K562 (cell line): ENCODE data around the gene KNSTRN. TPM values are rescaled to one million over a fixed set of nuclear protein-coding genes. Genes with fewer than 3 reads are reported as not detected.

Experiments used
- CHCHD3 ChIP-seq: fragments of 250-450 bp; sonication (Bioruptor Pico); IDR thresholded peaks from 2 replicates; pipeline ENCODE4 v2.1.2; 2022; ENCODE audit warnings: mild to moderate bottlenecking
- DPF2 ChIP-seq: fragments of 450-650 bp; IDR thresholded peaks from 2 replicates; pipeline ENCODE4 v1.6.1; 2016
- HNRNPH1 ChIP-seq: fragments of 200-400 bp; formaldehyde crosslinking; optimal IDR thresholded peaks from 2 replicates; pipeline ENCODE3; 2017; ENCODE audit warnings: low read depth, mild to moderate bottlenecking, low read length, moderate library complexity
- HNRNPUL1 ChIP-seq: fragments of 200-400 bp; formaldehyde crosslinking; IDR thresholded peaks from 2 replicates; pipeline ENCODE4 v1.6.1; 2017; ENCODE audit warnings: low read length
- KHSRP ChIP-seq: fragments of 450-650 bp; IDR thresholded peaks from 2 replicates; pipeline ENCODE4 v1.6.1; 2017
- NBN ChIP-seq: fragments of 450-650 bp; IDR thresholded peaks from 2 replicates; pipeline ENCODE4 v1.6.1; 2016; ENCODE audit warnings: low read depth, mild to moderate bottlenecking
- NR4A1 ChIP-seq, 2 experiments: fragments of 250-450 bp in 1 of 2; fragments of 450-650 bp in 1 of 2; sonication (Bioruptor Pico) in 1 of 2; IDR thresholded peaks; 2 replicates each; pipeline versions ENCODE4 v1.4.0 to v1.6.1; 2016 to 2020; ENCODE audit warnings: mild to moderate bottlenecking in 2 of 2, missing compliant biosample characterization in 1 of 2, missing genetic modification characterization in 1 of 2, moderate library complexity in 1 of 2
- PML ChIP-seq: IDR thresholded peaks from 2 replicates; pipeline ENCODE4 v1.6.1; 2012; ENCODE audit warnings: low read length, inconsistent platforms
- POLR2B ChIP-seq: fragments of 450-650 bp; IDR thresholded peaks from 2 replicates; pipeline ENCODE4 v1.6.1; 2018; ENCODE audit warnings: low read depth; ENCODE audit not compliant: partially characterized antibody
- PRDM10 ChIP-seq: fragments of 450-650 bp; IDR thresholded peaks from 2 replicates; pipeline ENCODE4 v1.6.1; 2018; ENCODE audit not compliant: partially characterized antibody
- RBM34 ChIP-seq: fragments of 200-400 bp; formaldehyde crosslinking; IDR thresholded peaks from 2 replicates; pipeline ENCODE4 v1.6.1; 2018; ENCODE audit warnings: low read length, borderline replicate concordance; ENCODE audit not compliant: insufficient read depth
- SMARCC2 ChIP-seq: fragments of 450-650 bp; IDR thresholded peaks from 2 replicates; pipeline ENCODE4 v1.6.1; 2017; ENCODE audit warnings: antibody characterized with exemption, moderate library complexity, mild to moderate bottlenecking, low read depth
- ZNF449 ChIP-seq: fragments of 250-450 bp; sonication (Bioruptor Pico); IDR thresholded peaks from 2 replicates; pipeline ENCODE4 v1.8.0; 2022; ENCODE audit warnings: moderate library complexity, mild to moderate bottlenecking, inconsistent platforms
- ZNF668 ChIP-seq: fragments of 250-450 bp; sonication (Bioruptor Pico); IDR thresholded peaks from 2 replicates; pipeline ENCODE4 v1.8.0; 2022; ENCODE audit warnings: mild to moderate bottlenecking, inconsistent platforms
- polyA plus RNA-seq, 8 experiments: library from polyadenylated mRNA; depleted of rRNA in 4 of 8; stranded (reverse) in 5 of 8; unstranded in 3 of 8; fragments of >200 nt; fragmentation: Nextera tagmentation in 2 of 8; fragmentation: Illumina TruSeq in 1 of 8; extraction: Ambion mirVana in 2 of 8; extraction: Trizol in 1 of 8; gene quantifications; 2 replicates each; pipeline versions ENCODE4 v1.2.1 to v1.2.3, GENCODE V29; 2011 to 2014; ENCODE audit warnings: inconsistent platforms in 1 of 8, missing spikeins in 1 of 8
- total RNA-seq, 7 experiments: library from RNA; depleted of rRNA in 6 of 7; stranded (reverse); fragments of >200 nt in 6 of 7; fragmentation: Illumina TruSeq in 2 of 7; extraction: Trizol in 2 of 7; gene quantifications; 2 replicates each; pipeline versions ENCODE4 v1.2.1 to v1.2.3, GENCODE V29; 2011 to 2021; ENCODE audit warnings: low replicate concordance in 1 of 7
- TF ChIP-seq, protein P1 (sequence below): fragments of 250-450 bp; sonication (Bioruptor Pico); IDR thresholded peaks from 2 replicates; pipeline ENCODE4 v1.9.0; 2021; ENCODE audit warnings: mild to moderate bottlenecking, inconsistent platforms
- TF ChIP-seq, protein P2 (sequence below): sonication (generic); formaldehyde crosslinking; IDR thresholded peaks from 2 replicates; pipeline ENCODE4 v1.8.1; 2022; ENCODE audit warnings: missing genetic modification reagents
- TF ChIP-seq, protein P3 (sequence below): sonication (generic); formaldehyde crosslinking; IDR thresholded peaks from 2 replicates; pipeline ENCODE4 v1.8.1; 2023; ENCODE audit warnings: mild to moderate bottlenecking, missing genetic modification reagents

The KNSTRN gene
- total and polyA plus RNA-seq, 9 of the 15 experiments (the other 6 are each of a cell fraction or from before 2014, with no cell fraction given), result 48.7 to 88.2 (median 66.3) TPM

DNA sequence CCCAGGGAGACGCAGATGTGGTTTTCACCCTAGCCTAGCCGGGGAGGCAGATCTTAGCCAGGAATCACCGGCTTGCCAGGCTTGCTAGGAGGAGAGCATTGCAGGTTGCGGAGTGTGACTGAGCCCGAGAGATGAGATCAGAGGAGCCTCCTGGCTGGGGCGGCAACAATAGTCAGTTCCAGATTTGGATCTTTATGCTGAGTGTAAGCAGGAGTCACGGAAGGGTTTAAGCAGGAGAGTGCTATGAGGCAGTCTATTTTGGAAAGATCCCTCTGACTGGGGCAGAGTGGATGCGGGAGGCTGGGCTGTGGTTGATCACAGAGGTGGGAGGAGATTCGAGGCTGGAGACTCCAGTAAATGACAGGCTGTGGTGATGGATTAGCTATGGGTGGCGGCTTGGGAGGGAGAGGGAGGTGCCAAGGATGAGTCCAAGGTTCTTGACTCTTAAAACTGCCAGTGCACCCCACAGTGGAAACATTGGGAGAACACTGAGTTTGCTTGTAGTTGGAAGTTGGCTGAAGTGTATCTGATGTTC, 47.8 kb downstream of the KNSTRN start (continued):
- TF ChIP-seq PML (no peak), ZNF449 (CRISPR knock-in tag) (no peak), CHCHD3 (CRISPR knock-in tag) (no peak), ZNF668 (CRISPR knock-in tag) (no peak), HNRNPUL1 (no peak), KHSRP (no peak), NBN (0 out of 2 replicates have a peak, but pooled peaks have one; percentile 60), DPF2 (peak; percentile 60; the same call in 1 of the 2 replicates), PRDM10 (peak; percentile 30), POLR2B (no peak), NR4A1 (CRISPR knock-in tag; IDR thresholded peaks at IDR 0.05) (no peak), NR4A1 (tag; IDR thresholded peaks at IDR 0.05) (no peak), RBM34 (no peak), SMARCC2 (no peak), HNRNPH1 (no peak)
- TF ChIP-seq, protein P1, sequence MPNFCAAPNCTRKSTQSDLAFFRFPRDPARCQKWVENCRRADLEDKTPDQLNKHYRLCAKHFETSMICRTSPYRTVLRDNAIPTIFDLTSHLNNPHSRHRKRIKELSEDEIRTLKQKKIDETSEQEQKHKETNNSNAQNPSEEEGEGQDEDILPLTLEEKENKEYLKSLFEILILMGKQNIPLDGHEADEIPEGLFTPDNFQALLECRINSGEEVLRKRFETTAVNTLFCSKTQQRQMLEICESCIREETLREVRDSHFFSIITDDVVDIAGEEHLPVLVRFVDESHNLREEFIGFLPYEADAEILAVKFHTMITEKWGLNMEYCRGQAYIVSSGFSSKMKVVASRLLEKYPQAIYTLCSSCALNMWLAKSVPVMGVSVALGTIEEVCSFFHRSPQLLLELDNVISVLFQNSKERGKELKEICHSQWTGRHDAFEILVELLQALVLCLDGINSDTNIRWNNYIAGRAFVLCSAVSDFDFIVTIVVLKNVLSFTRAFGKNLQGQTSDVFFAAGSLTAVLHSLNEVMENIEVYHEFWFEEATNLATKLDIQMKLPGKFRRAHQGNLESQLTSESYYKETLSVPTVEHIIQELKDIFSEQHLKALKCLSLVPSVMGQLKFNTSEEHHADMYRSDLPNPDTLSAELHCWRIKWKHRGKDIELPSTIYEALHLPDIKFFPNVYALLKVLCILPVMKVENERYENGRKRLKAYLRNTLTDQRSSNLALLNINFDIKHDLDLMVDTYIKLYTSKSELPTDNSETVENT (CRISPR knock-in tag), result no peak
- TF ChIP-seq, protein P2, sequence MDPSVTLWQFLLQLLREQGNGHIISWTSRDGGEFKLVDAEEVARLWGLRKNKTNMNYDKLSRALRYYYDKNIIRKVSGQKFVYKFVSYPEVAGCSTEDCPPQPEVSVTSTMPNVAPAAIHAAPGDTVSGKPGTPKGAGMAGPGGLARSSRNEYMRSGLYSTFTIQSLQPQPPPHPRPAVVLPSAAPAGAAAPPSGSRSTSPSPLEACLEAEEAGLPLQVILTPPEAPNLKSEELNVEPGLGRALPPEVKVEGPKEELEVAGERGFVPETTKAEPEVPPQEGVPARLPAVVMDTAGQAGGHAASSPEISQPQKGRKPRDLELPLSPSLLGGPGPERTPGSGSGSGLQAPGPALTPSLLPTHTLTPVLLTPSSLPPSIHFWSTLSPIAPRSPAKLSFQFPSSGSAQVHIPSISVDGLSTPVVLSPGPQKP (CRISPR knock-in tag), result no peak
- TF ChIP-seq, protein P3, sequence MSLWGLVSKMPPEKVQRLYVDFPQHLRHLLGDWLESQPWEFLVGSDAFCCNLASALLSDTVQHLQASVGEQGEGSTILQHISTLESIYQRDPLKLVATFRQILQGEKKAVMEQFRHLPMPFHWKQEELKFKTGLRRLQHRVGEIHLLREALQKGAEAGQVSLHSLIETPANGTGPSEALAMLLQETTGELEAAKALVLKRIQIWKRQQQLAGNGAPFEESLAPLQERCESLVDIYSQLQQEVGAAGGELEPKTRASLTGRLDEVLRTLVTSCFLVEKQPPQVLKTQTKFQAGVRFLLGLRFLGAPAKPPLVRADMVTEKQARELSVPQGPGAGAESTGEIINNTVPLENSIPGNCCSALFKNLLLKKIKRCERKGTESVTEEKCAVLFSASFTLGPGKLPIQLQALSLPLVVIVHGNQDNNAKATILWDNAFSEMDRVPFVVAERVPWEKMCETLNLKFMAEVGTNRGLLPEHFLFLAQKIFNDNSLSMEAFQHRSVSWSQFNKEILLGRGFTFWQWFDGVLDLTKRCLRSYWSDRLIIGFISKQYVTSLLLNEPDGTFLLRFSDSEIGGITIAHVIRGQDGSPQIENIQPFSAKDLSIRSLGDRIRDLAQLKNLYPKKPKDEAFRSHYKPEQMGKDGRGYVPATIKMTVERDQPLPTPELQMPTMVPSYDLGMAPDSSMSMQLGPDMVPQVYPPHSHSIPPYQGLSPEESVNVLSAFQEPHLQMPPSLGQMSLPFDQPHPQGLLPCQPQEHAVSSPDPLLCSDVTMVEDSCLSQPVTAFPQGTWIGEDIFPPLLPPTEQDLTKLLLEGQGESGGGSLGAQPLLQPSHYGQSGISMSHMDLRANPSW (CRISPR knock-in tag), result no peak
